H1 (cell line): Measurements from ENCODE around the gene RIMS1. TPM values are rescaled to one million over a fixed set of nuclear protein-coding genes. Genes with fewer than 3 reads are reported as not detected.
"Not testable (repeated sequence)": the region's sequence is repeated elsewhere in the genome, so short reads cannot be mapped to it uniquely, and the experiment has no call there.

Experiments
- CTCF ChIA-PET: fragments of 300-600 bp; sonication (Branson Sonifier 250); formaldehyde crosslinking; loops from one replicate; lab custom pipeline; 2021; ENCODE audit not compliant: partially characterized antibody; lab: Charles Lee
- POLR2A ChIA-PET: fragments of 300-600 bp; sonication (Branson Sonifier 250); formaldehyde crosslinking; loops from one replicate; lab custom pipeline; 2021; ENCODE audit warnings: inconsistent platforms; ENCODE audit not compliant: partially characterized antibody; lab: Charles Lee
- DNase-seq, 2 experiments: peaks; one replicate each; pipeline versions ENCODE4 v3.0.0 to v3.0.0-alpha.2; 2010 to 2022; ENCODE audit warnings: low spot score in 2 of 2, low read depth in 1 of 2, mixed read lengths in 1 of 2
- FAIRE-seq: peaks from 2 replicates; lab custom pipeline; 2011; peaks lifted over from hg19 to GRCh38; lab: Jason Lieb, UNC
- H2AFZ ChIP-seq: 2 replicates; pipeline ENCODE4 v1.8.1; 2012; ENCODE audit warnings: low read length, inconsistent platforms
- H2AK5ac ChIP-seq: 2 replicates; pipeline ENCODE4 v1.6.1; 2013; ENCODE audit warnings: low read depth, low read length
- H2BK120ac ChIP-seq: replicated peaks from 2 replicates; pipeline ENCODE3; 2013; ENCODE audit warnings: low read depth, low read length, inconsistent platforms
- H2BK12ac ChIP-seq: 2 replicates; pipeline ENCODE4 v1.6.1; 2013; ENCODE audit warnings: low read depth, low read length
- H2BK15ac ChIP-seq: 2 replicates; pipeline ENCODE4 v1.6.1; 2013; ENCODE audit warnings: low read length
- H2BK20ac ChIP-seq: 2 replicates; pipeline ENCODE4 v1.6.1; 2013; ENCODE audit warnings: low read length
- H2BK5ac ChIP-seq: 2 replicates; pipeline ENCODE4 v1.6.1; 2013; ENCODE audit warnings: low read depth, low read length
- H3K14ac ChIP-seq: 2 replicates; pipeline ENCODE4 v1.6.1; 2013; ENCODE audit warnings: inconsistent platforms; ENCODE audit not compliant: insufficient read length
- H3K18ac ChIP-seq: 2 replicates; pipeline ENCODE4 v1.6.1; 2013; ENCODE audit warnings: low read length; ENCODE audit errors: extremely low read depth
- H3K23ac ChIP-seq: 2 replicates; pipeline ENCODE4 v1.6.1; 2013; ENCODE audit warnings: inconsistent platforms; ENCODE audit not compliant: insufficient read length
- H3K23me2 ChIP-seq: 2 replicates; pipeline ENCODE4 v1.6.1; 2013; ENCODE audit warnings: low read depth, low read length
- H3K27ac ChIP-seq: 2 replicates; pipeline ENCODE4 v1.6.1; 2011; ENCODE audit warnings: low read depth, low read length, inconsistent platforms
- H3K27me3 ChIP-seq, 4 experiments: replicated peaks in 1 of 4; 1 replicate in 1 of 4; 2 replicates in 3 of 4; pipeline versions ENCODE4 v1.6.1 to v1.8.1; 2011 to 2013; ENCODE audit warnings: low read length in 3 of 4, mild to moderate bottlenecking in 3 of 4, inconsistent platforms in 2 of 4, mixed read lengths in 2 of 4, moderate library complexity in 1 of 4; ENCODE audit not compliant: control insufficient read depth in 3 of 4, insufficient read depth in 3 of 4; ENCODE audit errors: extremely low read depth in 1 of 4
- H3K36me3 ChIP-seq, 4 experiments: 2 replicates each; pipeline versions ENCODE4 v1.6.1 to v1.8.1; 2011 to 2013; ENCODE audit warnings: mild to moderate bottlenecking in 4 of 4, low read length in 3 of 4, moderate library complexity in 2 of 4, control low read depth in 1 of 4, inconsistent platforms in 1 of 4; ENCODE audit not compliant: insufficient read depth in 4 of 4, control insufficient read depth in 2 of 4
- H3K4ac ChIP-seq: replicated peaks from 2 replicates; pipeline ENCODE3; 2013; ENCODE audit warnings: low read length, low read depth, mixed read lengths, inconsistent platforms; ENCODE audit not compliant: insufficient read length
- H3K4me1 ChIP-seq, 4 experiments: replicated peaks in 1 of 4; 1 replicate in 1 of 4; 2 replicates in 3 of 4; pipeline versions ENCODE4 v1.6.1 to v1.8.1; 2011 to 2013; ENCODE audit warnings: low read length in 3 of 4, inconsistent platforms in 2 of 4, mixed read lengths in 1 of 4; ENCODE audit not compliant: insufficient read depth in 4 of 4, control insufficient read depth in 3 of 4
- H3K4me2 ChIP-seq, 2 experiments: 2 replicates each; pipeline versions ENCODE4 v1.6.1 to v1.8.1; 2011 to 2013; ENCODE audit warnings: low read depth in 2 of 2, low read length in 2 of 2, control low read depth in 1 of 2, inconsistent platforms in 1 of 2, mild to moderate bottlenecking in 1 of 2; ENCODE audit not compliant: insufficient read depth in 1 of 2
- H3K4me3 ChIP-seq, 4 experiments: fragments of 200-600, 300-600 bp in 1 of 4; sonication (generic), shearing (Covaris generic), sonication (Bioruptor Twin) in 1 of 4; 2 replicates each; pipeline versions ENCODE4 v1.5.1 to v1.8.1; 2011 to 2016; ENCODE audit warnings: low read length in 4 of 4, low read depth in 3 of 4, control low read depth in 2 of 4, inconsistent platforms in 2 of 4, mild to moderate bottlenecking in 2 of 4, mixed read lengths in 1 of 4, moderate library complexity in 1 of 4; ENCODE audit not compliant: insufficient read depth in 2 of 4; ENCODE audit errors: extremely low read depth in 1 of 4
- H3K56ac ChIP-seq: replicated peaks from 2 replicates; pipeline ENCODE3; 2013; ENCODE audit warnings: low read depth, mild to moderate bottlenecking, mixed read lengths, low read length, inconsistent platforms; ENCODE audit not compliant: insufficient read length
- H3K79me1 ChIP-seq: 2 replicates; pipeline ENCODE4 v1.6.1; 2013; ENCODE audit warnings: low read depth, low read length, control low read depth
- H3K79me2 ChIP-seq, 2 experiments: 2 replicates each; pipeline versions ENCODE4 v1.6.1 to v1.8.1; 2012 to 2013; ENCODE audit warnings: low read length in 2 of 2, mild to moderate bottlenecking in 2 of 2, inconsistent platforms in 1 of 2; ENCODE audit not compliant: insufficient read depth in 2 of 2, control insufficient read depth in 1 of 2
- H3K9ac ChIP-seq, 4 experiments: replicated peaks in 1 of 4; 1 replicate in 1 of 4; 2 replicates in 3 of 4; pipeline versions ENCODE4 v1.6.1 to v1.8.1; 2011 to 2013; ENCODE audit warnings: low read depth in 3 of 4, low read length in 3 of 4, control low read depth in 2 of 4, mild to moderate bottlenecking in 2 of 4, moderate library complexity in 2 of 4, inconsistent platforms in 1 of 4; ENCODE audit errors: extremely low read depth in 1 of 4
- H3K9me3 ChIP-seq, 2 experiments: 2 replicates each; pipeline versions ENCODE4 v1.6.1 to v1.8.1; 2012 to 2013; ENCODE audit warnings: mild to moderate bottlenecking in 2 of 2, moderate library complexity in 2 of 2, control low read depth in 1 of 2, inconsistent platforms in 1 of 2, low read depth in 1 of 2, low read length in 1 of 2, mixed read lengths in 1 of 2; ENCODE audit not compliant: insufficient read depth in 2 of 2
- H4K20me1 ChIP-seq, 2 experiments: replicated peaks in 1 of 2; 2 replicates each; pipeline versions ENCODE3 to v1.8.1; 2011 to 2013; ENCODE audit warnings: inconsistent platforms in 2 of 2, low read length in 2 of 2, mild to moderate bottlenecking in 1 of 2; ENCODE audit not compliant: insufficient read depth in 2 of 2, control insufficient read depth in 1 of 2
- H4K5ac ChIP-seq: 2 replicates; pipeline ENCODE4 v1.6.1; 2013; ENCODE audit warnings: low read length, low read depth, mixed read lengths, inconsistent platforms; ENCODE audit not compliant: insufficient read length
- H4K8ac ChIP-seq: 2 replicates; pipeline ENCODE4 v1.8.0; 2013; ENCODE audit warnings: mild to moderate bottlenecking, moderate library complexity, low read length, inconsistent platforms; ENCODE audit not compliant: insufficient read depth; ENCODE audit errors: extremely low read depth
- H4K91ac ChIP-seq: replicated peaks from 2 replicates; pipeline ENCODE3; 2013; ENCODE audit warnings: low read length, mixed read lengths, inconsistent platforms; ENCODE audit not compliant: insufficient read length
- WGBS, 2 experiments: shearing (Covaris generic) in 1 of 2; methylation state at CpG; one replicate each; pipeline versions ENCODE4 v1.1.6 to v1.1.7; 2013 to 2015; ENCODE audit warnings: low lambda C conversion rate in 2 of 2, mixed read lengths in 2 of 2, inconsistent platforms in 1 of 2, low coverage in 1 of 2, missing lambda C conversion rate in 1 of 2; ENCODE audit not compliant: insufficient replicate concordance in 2 of 2, insufficient coverage in 1 of 2, insufficient read length in 1 of 2; ENCODE audit errors: extremely low coverage in 1 of 2, missing lambda C conversion rate in 1 of 2; 5-methylcytosine and 5-hydroxymethylcytosine counted together
- polyA plus RNA-seq, 7 experiments: library from polyadenylated mRNA; depleted of rRNA in 3 of 7; stranded (reverse) in 5 of 7; unstranded in 2 of 7; fragments of >200 nt in 5 of 7; fragments of 200-250 nt in 2 of 7; gene quantifications; 1 replicate in 5 of 7; 2 replicates in 1 of 7; 4 replicates in 1 of 7; pipeline versions ENCODE4 v1.2.1 to v1.2.3, GENCODE V29; 2011 to 2013; ENCODE audit warnings: missing spikeins in 2 of 7, mixed read lengths in 2 of 7
- total RNA-seq: library from RNA; stranded (reverse); fragmentation: NEBNext Ultra II Directional; extraction: Animal tissue kit (Norgen Biotek cat#: 25700); gene quantifications from 2 replicates; pipeline ENCODE4 v1.2.1, GENCODE V29; 2021

Gene RIMS1
- total and polyA plus RNA-seq, 2 of the 8 experiments (the other 6 are each of a cell fraction or from before 2014, with no cell fraction given): 0.63 to 2.3 TPM

GRCh38 chr6:72006591-72006990 lies 120.2 kb downstream of the RIMS1 start:
- CTCF ChIA-PET: not testable (repeated sequence)

More at GRCh38 chr6:72006591-72006990, 120.2 kb downstream of the RIMS1 start:
- H3K4me1 ChIP-seq, H2BK12ac ChIP-seq, H3K4me3 ChIP-seq, H3K23ac ChIP-seq, H3K27ac ChIP-seq, H2BK120ac ChIP-seq, H4K8ac ChIP-seq, H3K79me2 ChIP-seq, H3K27me3 ChIP-seq, FAIRE-seq, H2AK5ac ChIP-seq, H3K79me1 ChIP-seq, H4K20me1 ChIP-seq, DNase-seq, POLR2A ChIA-PET, H2BK20ac ChIP-seq, H3K56ac ChIP-seq, H3K36me3 ChIP-seq, H2BK15ac ChIP-seq, H2BK5ac ChIP-seq, H3K9ac ChIP-seq, H4K5ac ChIP-seq, H4K91ac ChIP-seq, H3K23me2 ChIP-seq, H2AFZ ChIP-seq, H3K4me2 ChIP-seq, H3K4ac ChIP-seq, H3K14ac ChIP-seq, H3K18ac ChIP-seq: not testable (repeated sequence)
- H3K9me3 ChIP-seq: peaks cover 11% of the 10 kb centered on the region in 2 experiments
- 90% methylated on average over 9 of the region's 9 CpGs; no CpG with 5 or more reads in 1 of the 2 experiments for WGBS, 2 experiments
